GM19035 (cell line): ENCODE data around the gene PALD1.

ENCODE experiments used
- ATAC-seq: cut with Tn5 transposase; IDR thresholded peaks from one replicate; pipeline ENCODE4 v1.9.1; 2021; ENCODE audit not compliant: unreplicated experiment

Gene PALD1

DNA sequence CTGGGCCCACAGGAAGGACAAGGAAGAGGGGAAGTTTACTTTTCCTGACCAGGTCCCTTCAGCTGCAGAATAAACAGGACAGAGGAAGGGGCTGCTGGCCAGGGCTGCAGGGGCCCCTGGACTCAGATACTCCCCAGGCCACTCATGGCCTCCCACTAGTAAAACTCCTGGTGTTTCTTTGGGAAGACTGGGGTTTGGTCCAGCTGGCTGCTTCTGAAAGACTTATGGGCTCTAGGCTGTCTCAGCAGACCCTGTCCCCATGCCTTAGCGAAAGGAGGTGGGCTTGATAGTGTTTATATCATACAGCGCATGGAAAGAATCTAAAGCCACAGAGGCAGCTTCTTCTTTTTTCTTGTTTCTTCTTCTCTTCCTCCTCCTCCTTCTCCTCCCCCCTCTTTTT lies 56.4 kb downstream of the PALD1 start:
- ATAC-seq = no peak

DNA sequence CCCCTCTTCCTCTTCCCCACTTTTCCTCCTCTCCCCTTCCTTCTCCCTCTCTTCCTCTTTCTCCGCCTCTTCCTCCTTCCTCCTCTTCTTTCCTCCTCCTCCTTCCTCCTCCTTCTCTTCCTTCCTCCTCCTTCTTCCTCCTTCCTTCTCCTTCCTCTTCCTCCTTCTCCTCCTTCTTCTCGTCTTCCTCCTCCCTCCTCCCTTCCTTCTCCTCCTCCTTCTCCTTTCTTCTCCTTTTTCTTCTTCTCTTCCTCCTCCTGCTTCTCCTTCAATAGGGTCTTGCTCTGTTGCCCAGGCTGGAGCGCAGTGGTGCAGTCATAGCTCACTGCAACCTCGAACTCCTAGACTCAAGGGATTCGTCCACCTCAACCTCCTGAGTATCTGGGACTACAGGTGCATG lies 56.9 kb downstream of the PALD1 start:
- ATAC-seq = no peak

GRCh38 chr10:70536196-70536861 lies 57.8 kb downstream of the PALD1 start:
- ATAC-seq = no peak

DNA sequence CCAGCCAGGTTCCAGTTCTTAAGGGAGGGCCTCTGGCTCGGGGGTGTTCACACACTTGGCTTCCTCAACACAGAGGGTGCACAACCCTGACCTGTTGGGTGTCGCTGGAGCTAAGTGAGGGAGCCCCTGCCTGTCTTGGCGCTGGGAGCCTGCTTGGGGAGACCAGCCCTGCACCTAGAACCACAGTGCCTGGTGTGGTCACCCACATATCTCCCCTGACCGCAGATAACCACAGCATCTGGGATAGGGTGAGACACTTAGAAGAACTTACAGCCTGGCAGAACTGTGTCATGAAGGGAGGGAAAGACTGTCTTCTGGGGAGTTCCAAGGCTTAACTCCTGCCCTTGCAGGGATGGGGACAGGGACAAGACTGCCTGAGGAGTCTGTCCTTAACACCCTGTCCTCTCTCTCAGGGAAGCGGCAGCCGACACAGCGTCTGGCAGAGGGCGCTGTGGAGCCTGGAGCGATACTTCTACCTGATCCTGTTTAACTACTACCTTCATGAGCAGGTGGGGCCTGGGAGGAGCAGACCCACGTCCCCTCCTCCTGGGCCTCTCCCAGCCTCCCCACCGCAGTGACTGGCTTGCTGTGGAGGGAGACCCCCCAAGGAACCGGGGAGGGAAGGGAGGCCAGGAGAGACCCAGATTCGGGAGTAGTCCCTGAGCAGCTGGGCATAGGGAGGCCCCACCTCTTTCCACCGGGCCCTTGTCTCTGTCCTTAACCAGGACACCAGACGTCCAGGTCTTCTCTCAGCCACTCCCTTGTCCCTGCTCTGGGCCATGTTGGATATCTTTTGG lies 59.0 kb downstream of the PALD1 start:
- ATAC-seq = no peak

- no peak for ATAC-seq
These were observed 59.6 kb downstream of the PALD1 start for GRCh38 chr10:70538195-70538520.

DNA sequence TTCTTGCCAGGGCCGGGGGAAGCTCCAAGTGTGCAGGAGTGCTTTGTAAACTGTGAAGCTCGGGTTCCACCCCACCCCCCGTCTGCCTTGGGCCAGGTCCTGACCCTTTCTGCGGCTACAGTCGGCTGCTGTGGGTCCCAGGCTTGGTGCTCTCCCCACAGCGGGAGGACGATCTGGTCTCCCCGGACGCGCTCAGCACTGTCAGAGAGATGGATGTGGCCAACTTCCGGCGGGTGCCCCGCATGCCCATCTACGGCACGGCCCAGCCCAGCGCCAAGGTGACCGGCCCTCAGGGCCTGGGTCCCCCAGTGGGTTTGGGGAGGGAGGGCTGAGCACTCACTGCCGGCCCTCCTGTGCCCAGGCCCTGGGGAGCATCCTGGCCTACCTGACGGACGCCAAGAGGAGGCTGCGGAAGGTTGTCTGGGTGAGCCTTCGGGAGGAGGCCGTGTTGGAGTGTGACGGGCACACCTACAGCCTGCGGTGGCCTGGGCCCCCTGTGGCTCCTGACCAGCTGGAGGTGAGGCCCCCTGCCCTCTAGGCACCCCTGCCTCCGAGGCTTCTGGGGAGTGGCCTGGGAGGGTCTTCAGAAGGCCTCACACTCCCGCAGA lies 60.3 kb downstream of the PALD1 start:
- no peak for ATAC-seq

DNA sequence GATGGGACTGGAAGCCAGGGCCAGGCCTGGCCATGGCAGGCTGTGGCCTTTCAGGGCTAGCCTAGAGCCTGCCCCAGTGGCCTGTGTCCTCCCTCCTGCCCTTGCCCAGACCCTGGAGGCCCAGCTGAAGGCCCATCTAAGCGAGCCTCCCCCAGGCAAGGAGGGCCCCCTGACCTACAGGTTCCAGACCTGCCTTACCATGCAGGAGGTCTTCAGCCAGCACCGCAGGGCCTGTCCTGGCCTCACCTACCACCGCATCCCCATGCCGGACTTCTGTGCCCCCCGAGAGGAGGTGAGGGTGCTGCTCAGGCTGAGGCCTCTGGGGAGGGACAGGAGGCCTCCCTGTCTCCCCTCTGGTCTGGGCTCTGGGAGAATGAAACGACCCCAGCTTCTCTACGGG lies 60.9 kb downstream of the PALD1 start:
- no peak for ATAC-seq

GRCh38 chr10:70540089-70540788 lies 61.7 kb downstream of the PALD1 start:
- no peak for ATAC-seq

DNA sequence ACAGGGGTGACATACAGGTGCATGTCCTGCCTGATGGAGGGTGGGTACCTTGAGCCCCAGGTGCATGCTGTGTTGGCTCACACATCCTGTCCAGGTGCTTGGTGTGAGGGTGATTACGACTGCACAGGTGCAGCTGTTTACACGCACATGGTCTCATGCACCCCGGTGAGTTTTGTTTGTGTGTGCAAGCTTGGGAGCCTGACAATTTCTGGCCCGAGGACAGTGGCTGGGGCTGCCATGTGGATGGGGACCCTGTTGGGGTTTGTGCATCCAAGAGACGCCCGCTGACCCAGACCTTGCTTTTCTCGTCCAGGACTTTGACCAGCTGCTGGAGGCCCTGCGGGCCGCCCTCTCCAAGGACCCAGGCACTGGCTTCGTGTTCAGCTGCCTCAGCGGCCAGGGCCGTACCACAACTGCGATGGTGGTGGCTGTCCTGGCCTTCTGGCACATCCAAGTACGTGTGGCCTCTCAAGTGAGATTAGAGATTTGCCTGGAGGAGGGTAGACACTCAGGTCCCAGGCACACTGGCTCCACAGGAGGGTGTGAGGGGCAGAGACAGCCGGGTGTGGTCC lies 62.3 kb downstream of the PALD1 start:
- ATAC-seq = no peak

DNA sequence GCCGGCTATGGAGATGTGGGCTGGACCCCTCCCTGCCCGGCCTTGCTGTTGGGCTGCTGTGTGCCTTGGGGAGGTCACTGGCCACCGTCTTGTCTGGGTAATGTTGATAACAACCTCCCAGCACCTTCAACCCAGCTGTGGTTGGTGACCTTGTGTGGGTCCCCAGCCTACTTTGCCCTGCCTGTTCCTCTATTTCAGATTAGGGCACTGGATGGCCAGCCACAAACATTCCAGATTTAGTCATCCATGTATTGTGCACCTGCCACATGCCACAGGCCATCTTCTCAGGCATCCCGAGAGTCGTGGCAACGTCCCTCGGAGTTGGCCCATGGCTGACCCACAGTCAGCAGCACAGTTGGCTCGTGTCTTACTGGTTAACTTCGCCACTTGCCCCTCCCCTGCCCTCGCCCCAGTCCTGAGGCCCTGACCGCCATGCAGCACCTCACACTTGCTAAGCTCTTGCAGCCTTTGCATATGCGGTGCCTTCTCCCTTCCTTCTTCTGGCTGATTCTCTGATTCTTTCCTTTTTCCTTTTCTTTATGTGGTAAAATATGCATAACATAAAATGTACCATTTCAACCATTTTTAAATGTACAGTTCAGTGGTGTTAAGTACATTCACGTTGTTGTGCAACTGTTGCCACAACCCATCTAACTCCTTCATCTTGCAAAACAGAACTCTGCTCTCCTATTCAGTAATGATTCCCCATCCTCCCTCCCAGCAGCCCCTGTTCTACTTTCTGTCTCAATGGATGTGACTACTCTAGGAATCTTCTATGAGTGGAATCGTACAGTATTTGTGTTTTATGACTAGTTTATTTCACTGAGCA lies 63.4 kb downstream of the PALD1 start:
- no peak for ATAC-seq

DNA sequence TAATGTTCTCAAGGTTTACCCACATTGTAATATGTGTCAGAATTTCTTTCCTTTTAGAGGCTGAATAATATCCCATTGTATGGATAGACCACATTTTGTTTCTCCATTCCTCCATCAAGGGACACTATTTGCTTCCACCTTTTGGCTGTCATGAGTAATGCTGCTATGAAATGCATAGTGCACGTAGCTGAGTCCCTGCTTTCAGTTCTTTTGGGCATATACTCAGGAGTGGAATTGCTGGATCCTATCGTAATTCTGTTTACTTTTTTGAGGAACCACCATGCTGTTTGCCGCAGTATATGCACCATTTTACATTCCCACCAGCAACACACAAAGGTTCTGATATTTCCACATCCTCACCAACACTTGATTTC lies 64.0 kb downstream of the PALD1 start:
- no peak for ATAC-seq

DNA sequence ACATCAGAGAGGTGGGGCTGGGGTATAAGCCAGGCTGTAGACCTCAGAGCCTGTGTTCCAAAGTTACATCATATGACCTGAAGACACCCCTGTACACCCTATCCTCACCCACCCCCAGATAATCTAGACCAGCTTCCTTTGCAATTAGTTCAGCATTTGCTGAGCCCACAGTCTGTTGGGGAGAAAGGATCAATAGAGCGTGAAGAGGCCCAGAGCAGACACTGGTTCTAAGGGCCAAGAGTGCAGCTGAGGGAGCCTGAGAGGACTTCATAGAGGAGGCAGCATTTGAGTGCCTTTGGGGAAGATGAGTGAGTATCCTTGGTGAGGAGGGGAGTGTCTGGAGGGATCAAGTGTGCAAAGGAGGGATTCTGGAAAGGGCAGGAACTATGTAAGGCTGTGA lies 65.3 kb downstream of the PALD1 start:
- no peak for ATAC-seq

DNA sequence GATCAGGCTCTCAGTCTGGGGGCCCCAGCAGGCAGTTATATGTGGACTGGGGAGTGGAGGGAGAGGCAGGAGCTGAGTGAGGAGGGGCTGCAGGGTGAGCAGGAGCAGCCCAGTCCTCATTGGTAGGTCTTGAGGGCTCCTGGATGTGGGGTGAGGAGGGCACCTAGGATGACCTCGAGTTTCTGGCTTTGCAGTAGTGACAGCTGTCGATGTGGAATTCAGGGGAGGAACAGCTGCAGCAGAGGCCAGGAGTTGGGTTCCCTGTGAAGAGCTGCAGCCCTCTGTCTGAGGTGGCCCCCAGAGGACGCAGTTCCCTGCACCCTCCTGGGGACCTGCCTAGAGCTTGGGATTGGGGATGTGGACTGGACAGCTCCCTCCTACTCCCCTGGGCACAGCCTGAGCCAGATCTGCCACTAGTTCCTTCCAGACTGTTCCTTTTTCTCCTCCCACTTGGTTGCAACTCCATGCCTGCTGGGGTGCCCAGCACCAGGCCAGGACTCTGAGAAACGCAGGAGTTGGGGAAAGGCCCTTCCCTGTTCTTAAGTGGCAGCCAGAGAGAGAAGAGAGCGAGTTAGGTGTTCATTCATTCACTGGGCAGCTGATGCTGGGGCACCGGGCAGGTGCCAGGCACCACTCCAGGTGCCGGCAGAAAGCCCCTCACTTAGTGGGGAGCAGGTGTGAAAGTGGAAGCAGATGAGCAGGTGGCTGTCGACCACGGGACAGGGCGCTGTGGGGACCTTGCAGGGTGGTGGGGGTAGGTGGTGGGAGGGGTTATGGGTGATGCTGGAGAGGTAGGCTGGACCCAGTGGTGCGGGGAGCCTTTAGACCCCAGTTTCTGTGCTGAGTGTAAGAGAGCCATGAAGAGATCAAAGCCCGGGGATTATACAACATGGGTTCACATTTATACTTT lies 66.1 kb downstream of the PALD1 start:
- no peak for ATAC-seq

GRCh38 chr10:70546584-70546983 lies 68.0 kb downstream of the PALD1 start:
- ATAC-seq = no peak

DNA sequence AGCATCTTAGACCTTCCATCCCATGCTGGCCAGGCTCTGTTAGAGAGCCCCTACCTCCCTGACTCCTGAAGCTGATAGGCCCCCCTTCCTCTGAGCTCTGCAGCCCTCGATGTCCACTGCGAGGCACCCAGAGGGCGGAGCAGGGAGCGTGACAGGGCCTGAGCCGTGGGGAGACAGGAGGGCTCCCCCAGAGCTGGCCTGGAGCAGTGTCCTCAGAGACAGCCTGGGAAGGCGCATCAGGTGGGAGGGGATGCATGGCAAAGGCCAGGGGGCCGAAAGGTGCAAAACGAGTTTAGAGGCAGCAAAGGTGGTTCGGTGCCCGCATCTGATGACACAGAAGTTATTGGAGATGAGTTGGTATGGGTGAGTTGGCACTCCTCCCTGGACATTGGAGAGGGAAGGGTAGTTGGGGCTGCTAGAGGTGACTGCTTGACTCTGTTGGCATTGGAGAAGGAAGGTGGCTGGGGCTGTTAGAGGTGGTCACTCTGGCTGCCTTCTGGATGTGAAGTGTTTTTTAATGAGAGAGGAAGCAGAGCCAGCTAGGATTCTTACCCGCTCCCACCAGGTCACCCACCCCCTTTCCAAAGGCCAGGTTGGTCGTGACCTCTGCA lies 70.9 kb downstream of the PALD1 start:
- no peak for ATAC-seq

GRCh38 chr10:70549962-70550458 lies 71.4 kb downstream of the PALD1 start:
- ATAC-seq = no peak

GRCh38 chr10:70550459-70550858 lies 71.9 kb downstream of the PALD1 start:
- no peak for ATAC-seq

DNA sequence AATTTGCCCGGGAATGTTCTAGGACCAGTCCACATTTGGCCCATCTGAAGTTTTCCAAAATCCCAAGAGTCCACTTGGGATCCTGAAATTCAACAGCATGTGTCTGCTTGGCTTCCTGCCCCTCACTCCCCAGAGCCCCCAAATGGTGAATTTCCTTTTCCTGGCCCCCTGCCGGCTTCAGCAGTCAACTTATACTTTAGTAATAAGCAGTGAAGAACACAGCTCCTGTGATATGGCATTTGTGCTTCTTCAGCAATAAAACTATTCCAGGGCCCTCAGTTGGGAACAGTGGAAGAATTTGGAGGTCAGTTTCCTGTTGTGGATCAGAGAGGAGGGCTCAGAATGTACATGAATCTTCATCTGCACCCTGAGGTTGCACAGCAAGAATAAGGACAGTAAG lies 72.9 kb downstream of the PALD1 start:
- no peak for ATAC-seq

- no peak for ATAC-seq
These were observed 73.4 kb downstream of the PALD1 start for GRCh38 chr10:70551971-70552422.
